Keratinocyte (primary cell): ENCODE results near the gene ANKRD37. TPM values are rescaled to one million over a fixed set of nuclear protein-coding genes. Genes with fewer than 3 reads are reported as not detected.

Experiments
- DNase-seq: peaks from one replicate; pipeline ENCODE4 v3.0.0-alpha.2; 2011; ENCODE audit warnings: low read depth, missing footprints, low spot score
- FAIRE-seq: peaks from 2 replicates; lab custom pipeline; 2011; peaks lifted over from hg19 to GRCh38; lab: Jason Lieb, UNC
- H2AFZ ChIP-seq: 2 replicates; pipeline ENCODE4 v1.6.0; 2012; ENCODE audit warnings: low read length, control low read depth, inconsistent platforms; ENCODE audit not compliant: control insufficient read depth
- H3K27ac ChIP-seq: 2 replicates; pipeline ENCODE4 v1.5.1; 2011; ENCODE audit warnings: low read length; ENCODE audit not compliant: control insufficient read depth, insufficient read depth
- H3K27me3 ChIP-seq: 3 replicates; pipeline ENCODE4 v1.6.0; 2011; ENCODE audit warnings: low read length; ENCODE audit not compliant: control insufficient read depth, insufficient read depth; ENCODE audit errors: extremely low read depth
- H3K36me3 ChIP-seq, 2 experiments: 2 replicates in 1 of 2; 3 replicates in 1 of 2; pipeline ENCODE4 v1.5.1; 2011; ENCODE audit warnings: low read length in 2 of 2, mild to moderate bottlenecking in 1 of 2; ENCODE audit not compliant: control insufficient read depth in 2 of 2, insufficient read depth in 2 of 2; ENCODE audit errors: extremely low read depth in 1 of 2
- H3K4me1 ChIP-seq: 3 replicates; pipeline ENCODE4 v1.5.1; 2011; ENCODE audit warnings: low read length; ENCODE audit not compliant: control insufficient read depth, insufficient read depth; ENCODE audit errors: extremely low read depth
- H3K4me2 ChIP-seq: 3 replicates; pipeline ENCODE4 v1.6.0; 2011; ENCODE audit warnings: low read depth, low read length; ENCODE audit not compliant: control insufficient read depth, insufficient read depth; ENCODE audit errors: extremely low read depth
- H3K4me3 ChIP-seq, 3 experiments: fragments of 200-600 bp in 1 of 3; sonication (generic) in 1 of 3; 2 replicates in 2 of 3; 3 replicates in 1 of 3; pipeline ENCODE4 v1.5.1; 2011 to 2016; ENCODE audit warnings: low read length in 3 of 3, mild to moderate bottlenecking in 3 of 3, control low read depth in 2 of 3, inconsistent platforms in 1 of 3, low read depth in 1 of 3, mixed read lengths in 1 of 3, mixed run types in 1 of 3, moderate library complexity in 1 of 3; ENCODE audit not compliant: control insufficient read depth in 2 of 3, insufficient read depth in 2 of 3; ENCODE audit errors: extremely low read depth in 1 of 3
- H3K79me2 ChIP-seq: 2 replicates; pipeline ENCODE4 v1.6.0; 2012; ENCODE audit warnings: low read length; ENCODE audit not compliant: control insufficient read depth, insufficient read depth
- H3K9ac ChIP-seq: 3 replicates; pipeline ENCODE4 v1.6.0; 2011; ENCODE audit warnings: low read length; ENCODE audit not compliant: control insufficient read depth, insufficient read depth; ENCODE audit errors: extremely low read depth
- H3K9me1 ChIP-seq: 3 replicates; pipeline ENCODE4 v1.6.0; 2011; ENCODE audit warnings: low read length; ENCODE audit not compliant: control insufficient read depth, insufficient read depth; ENCODE audit errors: extremely low read depth
- H3K9me3 ChIP-seq: 2 replicates; pipeline ENCODE4 v1.5.1; 2012; ENCODE audit warnings: low read depth, low read length; ENCODE audit not compliant: control insufficient read depth
- H4K20me1 ChIP-seq: 3 replicates; pipeline ENCODE4 v1.6.0; 2011; ENCODE audit warnings: low read length; ENCODE audit not compliant: control insufficient read depth, insufficient read depth; ENCODE audit errors: extremely low read depth
- CTCF ChIP-seq, 3 experiments: IDR thresholded peaks in 1 of 3; conservative IDR thresholded peaks in 1 of 3; optimal IDR thresholded peaks in 1 of 3; 2 replicates in 2 of 3; 3 replicates in 1 of 3; pipeline versions ENCODE3 to v1.5.1; 2011; ENCODE audit warnings: low read length in 3 of 3, mild to moderate bottlenecking in 3 of 3, moderate library complexity in 2 of 3, control low read depth in 1 of 3, inconsistent platforms in 1 of 3; ENCODE audit not compliant: insufficient read depth in 2 of 3; ENCODE audit errors: extremely low read depth in 1 of 3
- EZH2 ChIP-seq: IDR thresholded peaks from one replicate; pipeline ENCODE4 v1.6.1; 2012; ENCODE audit warnings: inconsistent platforms, mild to moderate bottlenecking, low read length, moderate library complexity
- dilution Hi-C: fragments of 300-500 bp; cut with MboI; formaldehyde crosslinking; loops from one replicate; pipeline ENCODE4 v1.7.0; 2020; ENCODE audit warnings: low sequenced_read_pairs; ENCODE audit not compliant: extremely low pct_ligation_motif_present
- polyA plus RNA-seq, 5 experiments: library from polyadenylated mRNA; depleted of rRNA in 3 of 5; stranded (reverse) in 3 of 5; stranded (forward) in 1 of 5; unstranded in 1 of 5; fragments of >200 nt; gene quantifications; 1 replicate in 1 of 5; 2 replicates in 3 of 5; 3 replicates in 1 of 5; pipeline versions ENCODE4 v1.2.1 to v1.2.3, GENCODE V29; 2011 to 2012; ENCODE audit warnings: missing spikeins in 2 of 5, low read depth in 1 of 5, low replicate concordance in 1 of 5

Gene ANKRD37
- polyA plus RNA-seq, 1 donor (not counting 4 experiments of a cell fraction or from before 2014, with no cell fraction given), result 8.0 TPM

GRCh38 chr4:185374027-185374426 is 22.6 kb upstream of the ANKRD37 start:
- H4K20me1 ChIP-seq, result no peaks in the 10 kb centered on the region
- no peaks in the 10 kb centered on the region for H3K79me2 ChIP-seq
- H3K9ac ChIP-seq, result no peak overlapping the region
- H3K27me3 ChIP-seq, result no peaks in the 10 kb centered on the region
- H3K4me1 ChIP-seq, result no peaks in the 10 kb centered on the region
- no peak overlapping the region for H2AFZ ChIP-seq
- no peak overlapping the region for H3K4me2 ChIP-seq
- no peak for FAIRE-seq
- TF ChIP-seq CTCF (optimal IDR thresholded peaks at IDR 0.05 in 1 of 3, IDR thresholded peaks at IDR 0.05 in 1 of 3, conservative IDR thresholded peaks at IDR 0.05 in 1 of 3; ENCODE audit: extremely low read depth in 1 of 3, insufficient read depth in 2 of 3, low read length in 3 of 3), result no peak
- TF ChIP-seq EZH2, result no peak
- H3K9me3 ChIP-seq, result no peaks in the 10 kb centered on the region
- no peaks in the 10 kb centered on the region for H3K9me1 ChIP-seq
- dilution Hi-C loops, result no loop called here
- no peak overlapping the region for H3K27ac ChIP-seq
- DNase-seq, result no peak
- peaks cover 0 to 5% of the 10 kb centered on the region in 2 experiments for H3K36me3 ChIP-seq
- no peak overlapping the region for H3K4me3 ChIP-seq

GRCh38 chr4:185374573-185374972 is 22.1 kb upstream of the ANKRD37 start:
- dilution Hi-C loops, result no loop called here
- no peak overlapping the region for H3K4me2 ChIP-seq
- no peak for FAIRE-seq

More at GRCh38 chr4:185374573-185374972, 22.1 kb upstream of the ANKRD37 start:
- no peak for DNase-seq
- no peaks in the 10 kb centered on the region for H3K79me2 ChIP-seq
- H3K27me3 ChIP-seq, result no peaks in the 10 kb centered on the region
- no peak overlapping the region for H3K27ac ChIP-seq
- no peaks in the 10 kb centered on the region for H3K9me1 ChIP-seq
- no peak overlapping the region for H3K4me3 ChIP-seq
- no peaks in the 10 kb centered on the region for H3K9me3 ChIP-seq
- TF ChIP-seq CTCF (optimal IDR thresholded peaks at IDR 0.05 in 1 of 3, IDR thresholded peaks at IDR 0.05 in 1 of 3, conservative IDR thresholded peaks at IDR 0.05 in 1 of 3; ENCODE audit: extremely low read depth in 1 of 3, insufficient read depth in 2 of 3, low read length in 3 of 3) (no peak), EZH2 (no peak)
- peaks cover 0 to 5% of the 10 kb centered on the region in 2 experiments for H3K36me3 ChIP-seq
- no peak overlapping the region for H3K9ac ChIP-seq
- no peaks in the 10 kb centered on the region for H4K20me1 ChIP-seq
- H2AFZ ChIP-seq, result no peak overlapping the region
- no peaks in the 10 kb centered on the region for H3K4me1 ChIP-seq
